T-helper 2 cell treated with Interferon-gamma antibody and Interleukin-4, amounts not matched to agents 100 ng/mL and 5 ng/mL, for 36 hours (primary cell): ENCODE results near the gene BZW2. TPM values are rescaled to one million over a fixed set of nuclear protein-coding genes. Genes with fewer than 3 reads are reported as not detected.
"Not testable (repeated sequence)": the region's sequence is repeated elsewhere in the genome, so short reads cannot be mapped to it uniquely, and the experiment has no call there.

Experiments
- intact Hi-C: fragments of 100-400 bp; cut with micrococcal nuclease; formaldehyde crosslinking; loops from one replicate; pipeline ENCODE4 v1.15.1; 2023
- total RNA-seq: library from RNA; stranded (reverse); gene quantifications from 2 replicates; pipeline ENCODE4 v1.2.3, GENCODE V29; 2022

The BZW2 gene
- total RNA-seq, 1 donor from 2014 or later: 59.9 TPM

GRCh38 chr7:16644636-16645592, 1.1 kb upstream of the BZW2 start:
- intact Hi-C loops: loop anchor here (1.0 to 10.0 kb wide), 7 partner anchors 24 to 1295 kb away; partner anchors contain the start of genes AHR and SNX13

- intact Hi-C loops: loop anchor here (1.0 to 10.0 kb wide), 4 partner anchors 107 to 648 kb away; partner anchors contain the start of genes AHR and TSPAN13
Observed at GRCh38 chr7:16646472-16647072, 591 bp downstream of the BZW2 start.

GRCh38 chr7:16647435-16647960, 1.5 kb downstream of the BZW2 start:
- intact Hi-C loops: loop anchor here (5.0 to 10.0 kb wide), 3 partner anchors 275 to 647 kb away; partner anchors contain the start of gene AHR

- intact Hi-C loops: loop anchor here (5.0 to 10.0 kb wide), 3 partner anchors 274 to 646 kb away; partner anchors contain the start of gene AHR
Observed at GRCh38 chr7:16648551-16648950, 2.6 kb downstream of the BZW2 start.

- intact Hi-C loops: loop anchor here (5.0 to 10.0 kb wide), 3 partner anchors 273 to 646 kb away; partner anchors contain the start of gene AHR
Observed at GRCh38 chr7:16649196-16649595, 3.2 kb downstream of the BZW2 start.

GRCh38 chr7:16650266-16650665, 4.3 kb downstream of the BZW2 start:
- intact Hi-C loops: no loop called here

DNA sequence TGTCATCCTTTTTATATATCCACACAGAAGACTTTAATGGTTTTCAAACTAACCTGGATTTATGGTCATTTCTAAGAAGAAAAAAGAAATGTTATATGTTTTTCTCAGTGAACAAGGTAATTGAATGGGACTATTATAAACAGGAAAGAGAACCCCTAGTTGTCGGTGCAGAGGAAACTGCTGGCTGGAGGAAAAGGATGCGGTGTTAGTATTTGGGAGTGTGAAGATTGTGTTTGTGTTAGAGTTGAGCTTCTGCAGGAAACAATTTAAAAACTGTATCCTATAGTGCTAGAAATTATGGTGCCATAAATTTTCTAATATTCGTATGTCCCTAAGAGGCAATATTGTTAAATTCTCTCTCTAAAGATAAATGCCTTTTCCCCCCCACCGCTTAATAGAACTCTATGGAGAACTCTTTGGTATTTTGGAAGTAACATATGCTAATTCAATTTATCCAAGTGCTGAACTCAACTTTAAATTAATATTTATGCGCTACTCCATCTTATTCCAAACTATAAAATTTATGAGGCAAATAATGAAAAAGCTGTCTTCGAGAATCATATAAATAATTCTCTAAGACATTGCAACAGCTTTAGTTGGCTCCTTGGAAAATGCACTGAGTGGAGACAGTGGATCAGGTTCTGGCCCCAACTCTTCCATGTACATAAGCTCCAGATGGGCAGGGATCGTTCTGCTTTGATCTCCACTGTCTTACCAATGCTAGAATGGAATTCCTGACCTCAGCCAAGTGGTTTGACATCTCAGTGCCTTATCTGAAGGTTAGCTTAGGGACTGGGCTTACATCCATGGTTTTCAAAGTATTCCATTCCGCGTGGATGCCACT, 5.6 kb downstream of the BZW2 start:
- intact Hi-C loops: no loop called here

DNA sequence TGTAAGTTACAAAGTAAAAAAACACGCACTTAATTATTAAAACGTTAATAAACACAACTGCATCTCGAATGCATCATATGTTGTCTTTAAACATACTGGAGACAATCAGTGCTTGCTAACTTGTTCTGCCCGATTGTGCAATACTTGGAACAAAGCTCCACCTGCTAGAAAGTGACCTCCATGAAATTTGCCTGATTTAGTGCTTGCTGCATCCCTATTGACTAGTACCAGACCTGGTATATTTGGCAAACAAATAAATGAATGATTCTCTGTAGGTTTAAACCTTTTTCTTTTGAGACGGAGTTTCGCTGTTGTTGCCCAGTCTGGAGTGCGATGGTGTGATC, 6.2 kb downstream of the BZW2 start:
- intact Hi-C loops: no loop called here

DNA sequence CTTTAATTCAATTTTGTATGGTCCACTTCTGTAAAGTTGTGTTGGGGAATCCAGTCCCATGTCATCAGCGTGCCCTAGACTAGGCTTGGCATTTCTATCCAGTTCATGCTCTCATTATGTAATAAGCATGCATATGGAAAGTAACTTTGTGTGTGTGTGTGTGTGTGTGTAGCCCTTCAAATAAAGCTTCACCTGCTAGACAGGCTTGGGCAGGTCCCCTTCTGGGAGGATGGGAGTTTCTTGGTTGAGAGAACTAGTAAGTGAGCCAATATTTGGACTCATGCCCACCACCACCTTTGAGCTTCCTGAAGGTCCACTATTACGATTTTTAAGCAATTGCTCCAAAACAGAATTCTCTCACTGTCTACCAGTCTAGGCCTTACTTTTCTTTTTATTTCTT, 6.9 kb downstream of the BZW2 start:
- intact Hi-C loops: no loop called here

DNA sequence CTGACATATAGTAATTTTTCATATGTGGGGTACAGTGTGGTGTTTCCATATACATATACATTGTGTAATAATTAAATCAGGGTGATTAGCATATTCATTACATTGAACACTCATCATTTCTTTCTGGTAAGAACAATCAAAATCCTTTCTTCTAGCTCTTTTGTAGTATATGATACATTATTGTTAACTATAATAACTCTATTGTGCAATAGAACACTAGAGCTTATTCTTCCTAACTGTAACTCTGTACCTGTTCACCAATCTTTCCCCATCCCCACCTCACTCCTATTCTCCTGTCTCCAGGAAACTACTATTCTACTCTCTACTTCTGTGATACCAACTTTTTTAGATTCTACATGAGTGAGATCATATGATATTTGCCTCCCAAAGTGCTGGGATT, 9.4 kb downstream of the BZW2 start:
- intact Hi-C loops: no loop called here

DNA sequence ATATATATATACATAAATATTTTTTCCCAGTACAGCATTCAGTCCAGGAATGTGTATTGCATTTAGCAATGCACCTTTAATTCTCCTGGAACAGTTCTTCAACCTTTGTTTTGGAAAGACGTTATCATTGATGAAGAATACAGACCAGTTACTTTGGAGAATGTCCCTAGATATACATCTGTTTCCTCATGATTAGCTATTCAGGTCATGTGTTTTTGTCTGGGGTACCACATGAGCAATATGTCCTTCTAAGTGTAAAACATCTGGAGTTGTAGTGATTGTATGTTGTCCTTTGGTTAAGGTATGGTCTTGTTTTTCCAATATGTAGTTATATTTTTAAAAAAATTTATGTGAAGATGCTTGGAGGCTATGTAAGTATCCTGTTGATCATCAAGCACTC, 10.2 kb downstream of the BZW2 start:
- intact Hi-C loops: no loop called here

GRCh38 chr7:16657656-16658279, 11.8 kb downstream of the BZW2 start:
- intact Hi-C loops: no loop called here

DNA sequence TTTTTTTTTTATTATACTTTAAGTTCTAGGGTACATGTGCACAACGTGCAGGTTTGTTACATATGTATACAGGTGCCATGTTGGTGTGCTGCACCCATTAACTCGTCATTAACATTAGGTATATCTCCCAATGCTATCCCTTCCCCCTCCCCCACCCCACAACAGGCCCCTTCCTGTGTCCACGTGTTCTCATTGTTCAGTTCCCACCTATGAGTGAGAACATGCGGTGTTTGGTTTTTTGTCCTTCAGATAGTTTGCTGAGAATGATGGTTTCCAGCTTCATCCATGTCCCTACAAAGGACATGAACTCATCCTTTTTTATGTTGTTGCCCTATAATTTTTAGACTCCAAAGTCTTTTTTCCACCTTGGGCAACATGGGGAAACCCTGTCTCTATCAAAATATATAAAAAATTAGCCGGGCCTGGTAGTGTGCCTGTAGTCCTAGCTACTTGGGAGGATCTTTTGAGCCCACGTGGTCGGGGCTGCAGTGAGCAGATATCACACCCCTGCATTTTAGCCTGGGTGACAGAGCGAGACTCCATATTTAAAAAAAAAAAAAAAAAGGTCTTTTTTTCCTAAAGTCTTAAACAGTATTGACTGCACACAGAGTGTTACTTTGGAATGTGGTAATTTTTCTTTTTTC, 14.0 kb downstream of the BZW2 start:
- intact Hi-C loops: not testable (repeated sequence)

GRCh38 chr7:16660702-16661464, 14.9 kb downstream of the BZW2 start:
- intact Hi-C loops: no loop called here

DNA sequence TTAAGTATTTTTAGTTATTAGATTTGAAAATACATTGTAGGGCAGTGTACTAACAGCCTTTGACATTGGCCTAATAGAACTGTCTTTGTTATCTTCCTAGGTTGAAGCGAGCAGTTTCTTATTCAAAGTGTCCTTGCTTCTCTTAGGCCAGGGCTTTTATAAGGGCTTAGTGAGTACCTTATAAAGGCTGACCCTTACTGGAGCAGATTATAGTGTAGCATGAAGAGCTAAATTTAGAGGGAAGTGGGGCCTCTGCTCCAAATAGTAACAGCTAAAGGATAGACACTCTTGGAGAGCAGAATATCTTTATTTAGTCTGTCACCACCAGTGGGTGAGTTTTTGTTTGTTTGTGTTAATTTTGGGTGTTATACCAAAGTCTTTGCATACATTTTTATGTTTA, 15.9 kb downstream of the BZW2 start:
- intact Hi-C loops: no loop called here

DNA sequence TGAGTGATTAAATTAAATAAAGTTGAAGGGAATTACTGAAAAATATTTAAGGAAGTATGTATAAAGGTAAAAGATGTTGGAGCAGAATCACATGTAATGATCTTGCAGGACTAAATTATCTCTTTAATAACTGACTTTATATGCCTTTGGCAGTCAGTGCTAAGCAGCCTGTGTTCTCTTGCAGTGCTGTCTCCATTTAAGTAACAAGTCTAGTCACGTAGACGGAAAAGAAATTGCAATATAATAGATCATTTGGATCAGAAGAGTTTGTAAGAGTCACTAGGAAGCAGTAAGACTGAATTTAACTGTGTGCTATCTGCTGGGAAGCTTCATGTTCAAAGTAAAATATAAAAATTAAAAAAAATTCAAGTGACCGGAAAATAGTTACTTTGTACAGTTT, 21.4 kb downstream of the BZW2 start:
- intact Hi-C loops: no loop called here

DNA sequence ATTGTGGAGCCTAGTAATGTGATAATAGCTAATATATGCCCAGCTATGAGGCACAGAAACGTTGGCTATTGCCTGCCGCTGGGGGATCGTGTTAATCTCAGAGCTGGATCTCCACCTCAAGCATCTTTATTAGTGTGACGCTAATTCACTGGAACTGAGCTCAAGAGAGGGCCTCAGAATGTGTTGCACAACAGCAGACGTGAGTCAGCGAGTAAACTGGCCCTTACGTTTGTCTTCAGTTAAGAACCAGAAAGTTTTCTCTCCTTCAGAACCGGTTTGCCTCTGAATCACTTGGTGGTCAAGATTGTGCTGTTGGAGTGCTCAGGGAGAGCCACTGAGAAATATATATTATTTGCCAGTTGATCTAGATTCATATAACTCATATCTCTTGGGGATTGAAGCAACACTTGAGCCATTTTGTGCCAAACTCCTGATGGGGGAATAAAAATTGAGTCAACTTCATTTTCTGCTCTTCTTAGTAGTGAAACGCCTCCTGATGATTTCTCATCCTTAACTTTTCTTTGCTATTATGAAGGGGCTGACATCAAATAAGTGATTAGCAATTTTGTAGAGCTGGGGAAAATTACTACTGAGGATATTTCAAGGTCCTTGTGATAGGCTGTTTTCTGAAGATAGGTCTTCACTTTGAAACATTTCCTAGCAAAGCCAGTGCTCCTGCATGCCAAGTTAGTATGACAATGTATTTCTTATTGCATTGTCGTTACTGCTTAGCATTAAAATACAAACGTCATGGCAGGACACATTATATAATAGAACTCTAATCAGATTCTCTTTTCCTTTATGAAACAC, 22.3 kb downstream of the BZW2 start:
- intact Hi-C loops: no loop called here

GRCh38 chr7:16668978-16669377, 23.0 kb downstream of the BZW2 start:
- intact Hi-C loops: no loop called here

DNA sequence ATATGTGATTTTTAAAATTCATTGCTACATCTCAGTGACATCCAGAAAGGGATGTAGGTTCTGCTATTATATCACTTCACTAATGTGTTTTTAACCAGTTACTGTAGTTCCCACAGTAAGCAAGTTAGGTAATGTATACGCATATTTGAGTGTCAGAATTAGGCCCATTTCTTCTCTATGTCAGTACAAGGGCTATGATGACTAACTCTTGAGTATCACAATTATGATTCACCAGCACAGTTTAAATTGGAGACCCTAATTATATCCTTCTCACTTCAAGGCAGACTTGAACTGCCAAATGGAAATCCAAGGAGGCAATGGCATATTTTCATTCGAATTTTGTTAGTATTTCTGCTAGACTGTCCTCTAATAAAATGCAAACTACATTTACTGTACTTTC, 23.6 kb downstream of the BZW2 start:
- intact Hi-C loops: no loop called here
